SK-MEL-5 (cell line): ENCODE measurements around the gene MGAT5. TPM values are rescaled to one million over a fixed set of nuclear protein-coding genes. Genes with fewer than 3 reads are reported as not detected.
"Not testable (repeated sequence)": the region's sequence is repeated elsewhere in the genome, so short reads cannot be mapped to it uniquely, and the experiment has no call there.

Experiments used
- DNase-seq: peaks from one replicate; pipeline ENCODE4 v3.0.0-alpha.2; 2016; ENCODE audit warnings: low read depth, low spot score
- in situ Hi-C: cut with HindIII; loops from 2 replicates; pipeline ENCODE4 v1.10.0; 2016; ENCODE audit warnings: low sequenced_read_pairs, high pct_unique_total_duplicates, low pct_unique_long_range_greater_than_20kb
- total RNA-seq: library from RNA; depleted of rRNA; stranded (reverse); fragments of >200 nt; shearing (Covaris generic); gene quantifications from 2 replicates; pipeline ENCODE4 v1.2.3, GENCODE V29; 2014

Gene MGAT5
- total RNA-seq, 1 experiment from 2014 or later, result 24.7 TPM

DNA sequence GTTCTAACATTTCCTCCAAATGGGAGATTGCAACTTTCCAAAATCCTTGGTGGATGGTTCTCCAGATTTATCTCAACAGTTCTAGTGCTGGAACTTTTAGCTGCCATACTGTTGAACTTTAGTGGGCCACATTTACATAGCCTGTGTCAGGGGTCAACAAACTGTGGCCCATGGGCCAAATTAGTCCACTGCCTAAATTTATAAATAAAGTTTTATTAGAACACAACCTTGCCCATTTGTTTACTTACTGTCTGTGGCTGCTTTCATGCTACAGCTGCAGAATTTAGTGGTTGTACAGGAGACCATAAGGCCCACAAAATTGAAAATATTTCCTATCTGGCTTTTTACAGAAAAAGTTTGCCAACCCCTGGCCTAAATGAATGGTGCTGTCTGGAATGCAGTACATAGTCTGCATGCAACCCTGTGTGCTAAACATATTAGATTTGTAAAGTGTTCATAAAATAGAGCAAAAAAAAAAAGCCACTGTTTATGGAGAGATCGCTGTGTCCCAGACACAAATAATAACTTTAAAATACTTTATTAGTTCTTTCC is 30.3 kb downstream of the MGAT5 start:
- in situ Hi-C loops, result no loop called here
- DNase-seq, result no peak

DNA sequence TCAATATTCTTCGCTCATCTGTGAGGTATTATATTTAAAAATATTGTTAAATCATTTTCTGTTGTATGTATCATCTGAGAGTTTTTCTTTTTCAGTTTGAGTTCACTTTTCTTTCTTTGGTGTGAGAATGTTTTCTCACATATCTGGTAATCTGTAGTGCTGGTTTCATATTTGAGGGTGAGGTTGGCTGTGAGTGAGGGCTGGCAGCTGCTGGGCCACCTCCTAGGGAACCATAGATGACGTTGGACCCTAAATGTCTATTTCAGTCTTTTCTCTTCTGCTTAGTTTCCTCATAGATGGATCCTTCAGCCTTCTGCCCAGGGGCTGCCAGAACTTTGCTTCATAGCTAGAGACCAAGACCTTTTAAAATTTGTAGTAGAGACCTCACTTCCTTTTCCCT is 33.5 kb downstream of the MGAT5 start:
- in situ Hi-C loops, result no loop called here

DNA sequence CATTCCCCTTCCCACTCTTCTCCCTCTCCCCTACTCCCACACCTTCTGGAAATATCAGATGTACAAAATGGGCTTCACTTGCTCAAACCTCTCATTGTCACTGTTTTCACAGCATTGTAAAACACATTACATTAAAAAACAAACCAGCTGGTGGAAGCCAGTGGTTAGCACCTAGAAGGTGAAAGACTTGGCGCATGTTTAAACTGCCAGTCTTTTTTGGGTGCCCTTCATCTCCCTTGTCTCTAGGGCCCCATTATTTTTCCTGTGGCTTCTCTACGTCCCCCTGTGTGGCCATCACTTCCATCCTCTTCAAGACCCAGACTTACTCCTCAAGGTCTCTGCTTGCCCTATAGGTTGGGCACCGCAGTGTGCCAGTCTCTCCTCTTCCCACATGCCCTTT is 34.9 kb downstream of the MGAT5 start:
- in situ Hi-C loops, result no loop called here
- no peak for DNase-seq

More for the DNA sequence above, 33.5 kb downstream of the MGAT5 start:
- no peak for DNase-seq

DNA sequence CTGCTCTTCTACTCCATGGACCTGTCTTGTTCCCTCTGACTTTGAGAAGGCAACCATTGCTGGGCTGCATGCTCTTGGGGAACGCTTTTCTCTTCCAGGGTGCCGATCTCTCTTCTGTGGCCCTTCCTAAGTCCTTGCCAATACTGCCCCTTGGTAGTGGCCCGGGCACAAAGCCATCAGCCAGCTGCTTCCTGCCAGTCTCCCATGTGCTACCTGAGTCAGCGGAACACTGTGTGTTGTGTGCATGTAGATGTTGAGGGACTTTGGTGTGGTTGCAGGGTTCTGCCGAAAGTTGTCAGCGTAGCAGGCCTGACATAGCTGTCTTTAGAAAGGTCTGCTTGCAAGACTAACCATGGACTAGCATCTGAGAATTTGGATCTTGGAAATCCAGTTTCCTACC is 35.4 kb downstream of the MGAT5 start:
- in situ Hi-C loops, result no loop called here

DNA sequence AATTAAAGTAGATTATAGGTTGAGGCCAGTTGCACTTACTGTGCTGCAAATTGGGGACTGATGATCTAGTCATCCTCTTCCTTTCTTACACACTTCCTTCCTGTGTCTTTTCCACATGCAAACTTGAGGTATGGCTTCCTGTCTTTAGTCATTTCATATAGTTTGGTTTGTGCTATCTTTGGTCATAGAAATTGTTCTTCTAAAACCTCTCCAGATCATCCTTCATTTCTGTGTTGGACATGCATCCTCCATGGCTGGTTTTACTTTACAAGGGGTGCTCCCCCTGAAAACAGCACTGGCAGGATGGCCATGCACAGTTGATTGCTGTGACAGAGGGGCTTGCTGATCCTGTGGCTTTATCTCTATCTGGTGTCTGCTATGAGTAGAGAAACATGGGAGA is 36.5 kb downstream of the MGAT5 start:
- in situ Hi-C loops, result no loop called here
- DNase-seq, result no peak

More for the DNA sequence above, 35.4 kb downstream of the MGAT5 start:
- no peak for DNase-seq

DNA sequence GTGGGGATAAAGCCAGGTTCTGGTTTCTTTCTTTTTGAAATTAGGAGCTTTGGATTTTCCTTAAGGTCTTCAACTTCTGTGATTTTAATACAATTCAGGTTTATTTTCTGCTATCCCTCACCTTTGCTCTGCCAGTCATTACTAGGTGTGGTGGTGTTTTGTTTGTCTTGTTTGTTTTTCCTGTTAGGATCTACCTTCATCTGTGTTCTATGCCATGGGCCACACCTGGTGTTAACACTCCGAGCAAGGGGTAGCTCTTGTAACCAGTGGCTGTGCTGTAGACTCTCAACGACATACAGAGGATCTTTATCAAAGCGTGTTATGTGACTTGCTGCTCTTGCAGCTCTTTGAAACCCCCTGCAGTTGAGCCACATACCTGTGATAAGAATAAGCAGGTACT is 38.6 kb downstream of the MGAT5 start:
- in situ Hi-C loops, result no loop called here
- DNase-seq, result no peak

DNA sequence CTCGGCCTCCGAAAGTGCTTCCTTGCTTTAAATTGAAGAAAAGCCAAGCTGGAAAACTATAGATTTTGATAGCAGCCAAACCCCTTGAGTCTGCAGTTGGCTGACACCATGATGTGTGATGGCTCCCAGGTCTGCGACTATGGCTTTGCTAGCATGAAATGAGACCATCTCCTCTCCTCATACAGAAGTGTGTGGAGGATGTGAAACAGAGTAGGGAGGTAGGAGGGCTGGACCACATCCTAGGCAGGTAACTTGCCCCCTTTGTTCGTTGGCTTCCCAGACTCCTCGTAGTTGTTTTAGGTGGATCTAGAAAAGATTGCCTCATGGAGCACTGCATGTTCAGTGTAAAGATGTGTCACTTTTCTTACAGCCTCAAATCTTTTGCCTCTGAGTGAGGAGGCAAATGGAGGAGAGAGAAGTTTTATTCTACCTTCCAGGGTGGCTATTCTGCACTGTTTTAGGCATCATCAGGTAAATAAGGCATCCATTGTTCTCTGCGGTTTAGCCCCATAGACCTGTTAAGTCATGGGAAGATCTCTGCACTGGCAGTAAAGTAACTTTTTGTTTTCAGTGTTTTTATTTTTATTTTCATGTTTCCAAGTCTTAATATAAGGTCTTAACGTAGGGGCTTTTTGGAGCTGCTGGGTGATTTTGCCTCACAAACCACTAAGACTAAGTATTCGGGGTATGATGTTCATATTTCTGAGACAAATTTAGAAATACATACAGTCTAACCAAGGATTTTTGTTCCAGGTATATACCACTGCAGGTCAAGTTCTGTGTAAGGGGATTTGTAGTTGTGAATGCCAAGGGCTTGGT is 40.1 kb downstream of the MGAT5 start:
- peak; percentile 23 for DNase-seq
- in situ Hi-C loops, result no loop called here

DNA sequence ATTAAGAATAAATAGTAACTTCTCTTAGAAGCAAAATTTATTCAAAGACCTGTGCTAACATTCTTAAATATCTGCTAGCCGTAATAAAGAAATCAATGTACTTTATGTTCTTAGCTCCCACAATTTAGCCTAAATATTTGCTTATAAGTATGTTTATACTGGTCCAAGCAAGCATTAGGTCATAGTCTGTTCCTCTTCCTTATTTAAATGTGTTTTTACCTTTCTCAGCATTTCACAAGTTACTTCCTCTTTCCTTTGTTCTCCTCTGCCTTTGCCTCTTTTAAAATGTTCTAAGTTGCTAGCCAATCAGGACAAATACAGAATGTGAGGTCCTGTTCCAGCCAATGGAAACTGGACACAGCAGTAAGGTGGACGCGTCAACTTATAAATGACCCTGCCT is 40.7 kb downstream of the MGAT5 start:
- DNase-seq, in situ Hi-C loops: not testable (repeated sequence)

DNA sequence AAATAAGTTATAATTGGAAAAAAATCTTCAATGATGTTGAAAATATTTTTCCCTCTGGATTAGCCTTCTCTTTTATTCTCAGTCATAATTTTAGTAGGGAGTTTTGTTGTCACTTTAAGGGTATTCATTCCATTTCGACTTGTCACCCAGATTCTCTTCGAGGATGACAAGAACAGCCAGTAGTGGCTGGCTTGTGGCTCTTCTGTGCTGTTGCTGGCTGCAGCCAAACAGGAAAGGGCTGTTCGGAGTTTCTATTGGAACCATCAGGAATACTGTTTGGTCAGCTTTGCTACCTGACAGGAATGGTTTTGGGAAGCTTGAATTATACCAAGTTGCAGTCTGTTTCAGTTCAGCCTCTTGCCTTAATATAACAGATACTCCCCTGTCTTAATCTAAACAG is 41.6 kb downstream of the MGAT5 start:
- no peak for DNase-seq
- in situ Hi-C loops, result no loop called here

DNA sequence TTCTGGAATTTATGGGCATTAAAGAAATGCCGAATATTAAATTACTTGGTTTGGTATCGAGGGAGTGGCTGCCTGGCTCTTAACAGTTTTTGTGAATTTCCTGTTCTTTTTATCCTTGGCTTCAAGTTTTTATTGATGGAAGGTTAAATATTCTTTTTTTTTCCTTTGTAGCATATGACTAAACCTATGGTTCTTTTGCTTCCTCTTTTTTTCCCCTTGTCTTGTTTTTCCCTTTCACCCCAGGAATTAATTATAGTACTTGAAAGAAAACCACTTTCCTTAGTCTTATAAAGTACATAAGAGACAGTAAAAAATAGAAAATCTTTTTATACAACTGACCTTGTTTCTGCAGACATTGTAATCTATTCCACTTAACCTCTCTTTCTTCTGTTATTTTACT is 42.4 kb downstream of the MGAT5 start:
- in situ Hi-C loops, result no loop called here
- no peak for DNase-seq

DNA sequence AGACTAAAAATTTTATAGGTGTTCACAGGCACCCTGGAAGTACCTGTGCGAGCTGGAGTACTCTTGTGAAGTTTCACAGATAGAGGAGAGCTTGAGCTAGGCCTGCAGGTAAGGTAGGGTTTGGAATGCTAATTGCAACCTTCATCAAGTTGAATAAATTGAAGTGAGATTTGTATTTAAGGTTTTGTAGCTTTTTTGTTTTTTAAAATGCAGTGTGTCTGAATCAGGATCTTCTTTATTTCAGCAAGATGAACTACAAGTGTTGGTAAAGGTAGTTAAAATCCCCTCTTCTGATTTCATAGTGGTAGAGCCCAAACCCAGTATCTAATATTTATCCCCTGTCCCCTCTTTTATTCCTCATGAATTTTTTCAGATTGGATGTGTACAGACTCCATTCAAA is 45.5 kb downstream of the MGAT5 start:
- DNase-seq, result no peak
- in situ Hi-C loops, result no loop called here

DNA sequence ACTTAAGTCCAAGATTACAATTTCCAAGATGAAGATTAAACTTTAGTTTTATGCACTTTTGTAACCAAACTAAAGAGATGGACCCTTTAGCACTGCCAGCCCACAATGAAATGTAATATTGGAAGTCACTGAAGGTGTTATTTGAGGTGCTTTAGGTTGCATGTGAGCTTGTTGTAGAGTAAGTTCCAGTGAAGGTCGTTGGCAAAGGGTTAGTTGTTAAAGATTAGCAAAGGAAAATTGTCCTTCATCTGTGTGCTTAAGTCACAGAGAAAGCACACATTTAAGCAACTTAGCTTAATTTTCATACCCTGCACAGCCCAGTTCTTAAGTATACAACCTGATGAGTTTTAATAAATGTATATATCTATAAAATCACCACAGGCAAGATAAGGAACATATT is 46.7 kb downstream of the MGAT5 start:
- in situ Hi-C loops, result no loop called here
- DNase-seq, result no peak

DNA sequence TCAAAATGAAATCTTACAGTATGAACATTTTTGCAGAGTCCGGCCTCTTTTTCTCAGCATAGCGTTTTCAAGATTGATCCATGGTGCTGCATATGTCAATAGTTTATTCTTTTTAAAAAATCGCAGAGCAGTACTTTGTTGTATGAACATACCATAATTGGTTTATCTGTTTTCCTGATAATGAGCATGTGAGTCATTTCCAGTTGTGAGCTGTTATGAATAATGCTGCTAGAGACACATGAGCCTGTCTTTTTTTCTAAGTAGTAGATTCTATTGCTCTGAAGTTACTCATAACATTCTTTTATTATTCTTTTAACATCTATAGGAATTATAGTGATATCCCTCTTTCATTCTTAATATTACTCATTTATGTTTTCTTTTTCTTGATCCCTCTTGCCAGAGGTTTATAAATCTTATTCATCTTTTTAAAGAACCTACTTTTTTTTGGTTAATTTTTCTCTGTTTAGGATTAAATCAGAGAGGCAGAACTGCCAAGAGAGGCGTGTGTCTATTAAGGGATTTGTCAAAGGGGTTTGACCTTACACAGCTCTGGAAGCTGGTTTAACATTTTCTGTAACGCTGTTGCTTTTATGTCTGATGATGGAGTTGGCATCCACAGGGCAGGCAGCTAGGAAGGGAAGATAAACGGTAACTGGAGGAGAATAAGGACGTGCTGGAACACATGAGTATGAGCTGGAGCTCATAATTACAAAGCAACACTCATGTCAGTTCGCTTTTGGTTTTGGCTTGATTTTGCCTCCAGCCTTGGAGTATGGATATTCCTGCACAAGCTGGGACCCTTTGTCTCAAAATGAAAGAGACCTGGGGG is 47.4 kb downstream of the MGAT5 start:
- DNase-seq, result peak; percentile 3
- in situ Hi-C loops, result no loop called here

DNA sequence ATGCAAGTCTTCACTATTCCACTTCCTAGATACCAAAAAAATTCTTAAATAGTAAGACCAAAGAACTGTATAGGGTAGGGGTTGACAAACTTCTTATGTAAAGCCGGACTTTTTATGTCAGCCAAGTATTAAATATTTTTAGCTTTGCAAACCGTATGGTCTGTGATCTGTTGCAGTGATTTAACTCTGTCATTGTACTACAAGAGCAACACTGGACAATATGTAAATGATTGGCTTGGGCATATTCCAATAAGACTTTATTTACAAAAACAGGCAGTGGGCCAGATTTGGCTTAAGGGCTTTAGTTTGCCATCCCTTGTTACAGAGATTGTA is 48.0 kb downstream of the MGAT5 start:
- DNase-seq, result no peak
- in situ Hi-C loops, result no loop called here

DNA sequence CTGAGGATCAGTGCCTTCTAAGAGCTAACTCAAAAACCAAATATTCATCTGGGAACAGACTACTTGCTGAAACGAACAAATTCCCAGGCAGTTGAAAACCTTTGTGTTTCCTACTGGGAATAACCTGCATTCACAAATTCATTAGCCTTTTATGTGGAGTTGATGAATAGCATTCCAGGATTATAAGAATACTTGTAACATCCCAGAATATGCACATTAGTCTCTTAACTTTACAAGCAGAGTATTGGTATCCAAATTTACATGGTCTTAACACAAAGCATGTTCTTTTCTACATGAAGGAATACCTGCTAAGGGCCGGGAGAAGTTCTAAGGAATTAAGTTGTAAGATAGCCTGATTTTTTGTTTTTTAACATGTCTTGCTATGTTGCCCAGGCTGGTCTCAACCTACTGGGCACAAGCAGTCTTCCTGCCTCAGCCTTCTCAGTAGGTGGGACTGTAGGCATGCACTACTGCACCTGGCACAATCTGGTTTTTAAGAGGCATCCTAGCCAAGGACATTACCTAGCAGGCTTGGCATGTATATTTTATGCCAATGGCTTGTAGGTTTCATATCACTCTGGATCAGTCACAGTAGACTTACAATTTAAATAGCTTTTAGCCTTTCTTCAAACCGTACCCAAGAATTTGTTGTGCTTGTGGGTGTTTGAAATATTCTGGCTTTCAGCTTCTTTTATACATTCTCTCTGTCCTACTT is 50.7 kb downstream of the MGAT5 start:
- in situ Hi-C loops, result no loop called here
- no peak for DNase-seq

DNA sequence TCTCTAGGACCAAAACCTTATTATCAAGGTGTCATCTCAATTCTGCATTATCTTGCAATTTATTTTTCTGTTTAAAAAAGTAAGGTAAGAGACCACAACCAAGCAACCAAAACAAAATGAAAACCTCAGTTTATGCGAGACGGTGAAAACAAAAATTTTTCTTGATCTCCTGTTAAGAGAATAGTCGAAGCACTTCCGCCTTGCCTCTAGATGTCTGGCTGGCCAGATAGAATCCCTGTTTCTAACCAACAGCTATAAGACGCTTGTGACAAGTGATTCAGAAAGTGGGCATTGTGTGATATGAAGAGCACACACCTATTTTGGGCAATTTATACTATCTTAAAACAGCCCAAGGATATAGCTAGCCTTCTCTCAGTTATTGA is 51.2 kb downstream of the MGAT5 start:
- no peak for DNase-seq
- in situ Hi-C loops, result no loop called here

DNA sequence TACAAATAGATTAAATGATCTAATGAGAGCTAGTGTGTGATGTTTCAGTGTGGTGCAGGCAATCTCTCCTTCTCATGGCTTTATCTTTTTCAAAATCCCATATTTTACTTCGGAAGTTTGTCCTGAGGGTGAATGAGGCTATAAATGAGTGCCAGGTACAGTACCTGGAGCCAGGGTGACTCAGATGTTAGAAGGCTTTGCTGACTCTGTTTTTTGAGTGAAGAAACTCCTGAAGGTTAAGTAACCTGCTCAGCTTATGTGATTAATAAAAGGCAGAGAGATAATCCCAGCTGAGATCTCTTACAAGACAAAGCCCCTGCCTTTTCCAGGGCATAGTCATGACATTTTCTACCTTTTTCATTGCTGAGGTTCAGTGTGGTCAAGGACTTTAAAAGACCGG is 52.6 kb downstream of the MGAT5 start:
- no peak for DNase-seq
- in situ Hi-C loops, result no loop called here

DNA sequence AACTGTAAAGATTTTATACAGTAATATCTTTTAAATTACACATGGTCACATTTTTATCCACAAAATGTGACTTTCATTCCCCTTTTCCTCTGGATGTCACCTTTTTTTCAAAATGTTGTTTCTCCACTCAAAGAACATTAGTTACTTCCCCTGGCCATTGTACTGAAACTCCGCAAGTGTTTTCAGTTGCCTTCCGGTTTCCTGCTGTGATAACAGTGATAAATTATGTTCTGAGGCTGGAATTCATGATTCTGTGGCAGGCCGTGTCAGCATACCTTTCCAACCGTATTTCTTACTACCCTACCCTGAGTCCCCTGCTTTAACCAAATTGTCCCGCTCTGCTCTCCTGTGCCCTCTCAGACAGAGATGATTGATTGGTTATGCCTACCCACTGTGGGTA is 53.5 kb downstream of the MGAT5 start:
- in situ Hi-C loops, result no loop called here
- DNase-seq, result no peak
